Lung (tissue), 12 donors: ENCODE results near the gene HIRA. TPM values are rescaled to one million over a fixed set of nuclear protein-coding genes. Genes with fewer than 3 reads are reported as not detected.

ENCODE experiments used
- ATAC-seq: fragments of 200-7000 bp; cut with Tn5 transposase; one replicate; pipeline ENCODE4 v1.9.1; 2020; ENCODE audit warnings: moderate number of reproducible peaks; ENCODE audit not compliant: insufficient read depth, low FRiP score
- DNase-seq, 3 donors: peaks; one replicate each; pipeline ENCODE4 v3.0.0-alpha.2; 2013 to 2017
- H3K27ac ChIP-seq, 2 donors: one replicate each; pipeline ENCODE4 v1.5.1; 2013; ENCODE audit warnings: mild to moderate bottlenecking in 2 of 2, moderate library complexity in 2 of 2, control low read depth in 1 of 2, inconsistent platforms in 1 of 2, low read depth in 1 of 2, low read length in 1 of 2
- H3K27me3 ChIP-seq, 3 donors: one replicate each; pipeline ENCODE4 v1.5.1; 2013; ENCODE audit warnings: low read length in 2 of 3; ENCODE audit not compliant: control insufficient read depth in 3 of 3, insufficient read depth in 3 of 3
- H3K36me3 ChIP-seq, 4 donors: one replicate each; pipeline ENCODE4 v1.5.1; 2013; ENCODE audit warnings: low read length in 4 of 4, mild to moderate bottlenecking in 1 of 4, moderate library complexity in 1 of 4; ENCODE audit not compliant: control insufficient read depth in 4 of 4, insufficient read depth in 4 of 4
- H3K4me1 ChIP-seq, 5 donors: one replicate each; pipeline ENCODE4 v1.5.1; 2013; ENCODE audit warnings: low read length in 5 of 5, mild to moderate bottlenecking in 2 of 5, moderate library complexity in 1 of 5; ENCODE audit not compliant: control insufficient read depth in 5 of 5, insufficient read depth in 5 of 5
- H3K4me3 ChIP-seq: one replicate; pipeline ENCODE4 v1.5.1; 2013; ENCODE audit warnings: mild to moderate bottlenecking, control low read depth, moderate library complexity
- H3K9ac ChIP-seq, 2 donors: one replicate each; pipeline ENCODE4 v1.5.1; 2013; ENCODE audit warnings: low read length in 2 of 2, control low read depth in 1 of 2; ENCODE audit not compliant: insufficient read depth in 1 of 2
- H3K9me3 ChIP-seq, 4 donors: one replicate each; pipeline ENCODE4 v1.5.1; 2013; ENCODE audit warnings: low read length in 3 of 4, mild to moderate bottlenecking in 1 of 4, moderate library complexity in 1 of 4; ENCODE audit not compliant: control insufficient read depth in 4 of 4, insufficient read depth in 3 of 4
- CTCF ChIP-seq: IDR thresholded peaks from 2 replicates; pipeline ENCODE4 v1.5.1; 2012; ENCODE audit warnings: mild to moderate bottlenecking; ENCODE audit errors: control extremely low read depth, extremely low read depth
- WGBS, 2 donors: extraction: QIAGEN DNeasy Blood & Tissue Kit; methylation state at CpG; one replicate each; pipeline ENCODE4 v1.1.7; 2013; 5-methylcytosine and 5-hydroxymethylcytosine counted together
- polyA plus RNA-seq, 2 donors: library from polyadenylated mRNA; stranded (reverse); fragments of 200-250 nt; gene quantifications; one replicate each; pipeline ENCODE4 v1.2.1, GENCODE V29; 2013
- total RNA-seq, 2 donors: library from RNA; depleted of rRNA in 1 of 2; stranded (reverse); fragments of >200 nt in 1 of 2; gene quantifications; one replicate each; pipeline ENCODE4 v1.2.1, GENCODE V29; 2014 to 2021
- donor health status: control.
- donor health status: control.
- donor health status: Bipolar disorder and iron deficiency.
- donor health status: healthy.
- donor health status: DM: yes; HTN: yes; CAD: no.

The HIRA gene
- total and polyA plus RNA-seq, 4 donors: 7.5 to 27.2 (median 17.3) TPM

GRCh38 chr22:19360862-19361261 is 70.7 kb downstream of the HIRA start:
- H3K4me3 ChIP-seq: no peak overlapping the region
- ATAC-seq: no peak
- peaks cover 0 to 3% (median 0%) of the 10 kb centered on the region in 5 donors for H3K4me1 ChIP-seq
- TF ChIP-seq CTCF: no peak
- H3K9me3 ChIP-seq: no peaks in the 10 kb centered on the region
- peaks cover 8 to 56% (median 17%) of the 10 kb centered on the region in 4 donors for H3K36me3 ChIP-seq
- H3K9ac ChIP-seq: no peak overlapping the region
- H3K27me3 ChIP-seq: no peaks in the 10 kb centered on the region
- WGBS, 2 donors: 95 to 98% methylated on average over 2 of the region's 2 CpGs
- no peak overlapping the region for H3K27ac ChIP-seq
- no peak for DNase-seq

DNA sequence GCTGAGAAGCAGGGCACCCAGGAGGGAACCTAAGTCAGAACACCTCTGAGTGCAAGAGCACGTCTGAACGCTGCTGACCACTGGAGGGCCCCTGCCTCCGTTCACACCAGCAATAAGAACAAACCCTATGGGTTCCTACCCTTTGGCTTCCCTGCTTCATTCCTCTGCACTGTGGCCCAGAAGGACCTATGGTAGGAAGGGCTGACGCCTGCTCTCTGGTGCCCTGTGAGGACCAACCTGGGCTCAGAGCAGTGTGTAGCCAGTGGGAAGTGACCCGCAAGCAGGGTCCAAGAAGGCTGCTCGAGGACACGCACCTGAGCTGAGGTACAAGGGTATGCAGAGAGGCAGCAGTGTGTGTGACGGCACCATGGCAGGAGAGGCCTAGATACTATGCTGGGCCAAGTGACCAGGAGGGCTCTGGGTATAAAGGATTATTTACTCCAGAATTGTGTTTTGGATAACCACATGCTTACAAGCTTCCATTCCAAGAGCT is 71.2 kb downstream of the HIRA start:
- no peak for DNase-seq
- H3K27ac ChIP-seq: no peak overlapping the region
- peaks cover 0 to 3% (median 0%) of the 10 kb centered on the region in 5 donors for H3K4me1 ChIP-seq
- no peaks in the 10 kb centered on the region for H3K9me3 ChIP-seq
- TF ChIP-seq CTCF: no peak
- H3K4me3 ChIP-seq: no peak overlapping the region
- 95 to 96% methylated on average over 8 of the region's 8 CpGs for WGBS, 2 donors
- peaks cover 8 to 61% (median 21%) of the 10 kb centered on the region in 4 donors for H3K36me3 ChIP-seq
- ATAC-seq: no peak
- no peaks in the 10 kb centered on the region for H3K27me3 ChIP-seq
- no peak overlapping the region for H3K9ac ChIP-seq

DNA sequence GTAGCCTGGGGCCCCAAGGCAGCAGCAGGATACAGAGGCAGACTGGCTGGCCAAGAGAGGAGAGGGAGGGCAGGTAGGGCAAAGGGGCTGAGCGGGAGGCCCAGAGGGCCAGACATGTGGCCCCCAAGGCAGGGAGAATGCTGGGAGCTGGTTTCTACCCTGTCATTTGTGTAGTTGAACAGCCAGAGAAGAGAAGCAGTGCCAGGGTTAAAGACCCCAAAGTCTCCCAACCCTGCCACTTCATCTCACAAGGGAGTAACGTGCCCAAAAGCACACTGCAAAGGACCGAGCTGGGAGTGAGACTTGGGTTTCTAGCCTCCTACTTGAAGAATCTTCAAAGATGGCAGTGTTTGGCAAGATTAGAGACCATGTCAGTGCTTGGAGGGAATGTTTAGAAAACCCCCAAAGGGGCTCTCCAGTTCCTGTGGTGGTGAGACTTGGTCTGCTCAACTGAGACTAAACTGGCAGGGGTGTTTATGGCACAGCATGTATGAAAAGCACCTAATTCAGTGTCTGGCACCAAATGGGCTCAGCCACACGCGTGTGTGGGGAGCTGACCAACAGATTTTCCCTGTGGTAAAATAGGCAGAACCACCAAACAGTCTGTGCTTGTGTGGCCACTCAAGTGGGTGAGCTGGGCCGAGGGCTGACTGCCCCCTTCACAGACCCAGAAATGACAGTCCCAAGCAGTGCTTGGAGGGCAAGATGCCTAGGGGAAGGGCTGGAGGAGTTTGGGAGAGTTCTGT is 71.8 kb downstream of the HIRA start:
- Histone ChIP-seq H3K9ac (no peak overlapping the region), H3K27ac (no peak overlapping the region), H3K36me3 (peaks cover 8 to 61% (median 24%) of the 10 kb centered on the region in 4 donors), H3K4me1 (peaks cover 0 to 3% (median 0%) of the 10 kb centered on the region in 5 donors), H3K27me3 (no peaks in the 10 kb centered on the region), H3K9me3 (no peaks in the 10 kb centered on the region), H3K4me3 (no peak overlapping the region)
- WGBS, 2 donors: 97 to 98% methylated on average over 6 of the region's 6 CpGs
- ATAC-seq (no peak), DNase-seq (no peak)
- TF ChIP-seq CTCF: no peak
